GM12892 (cell line): Measurements from ENCODE around the gene NOSTRIN.
A peak's percentile ranks its signal among the peaks of the same experiment; 100 is the strongest.
"Not testable (repeated sequence)": the region's sequence is repeated elsewhere in the genome, so short reads cannot be mapped to it uniquely, and the experiment has no call there.

Experiments used
- DNase-seq: peaks from one replicate; pipeline ENCODE4 v3.0.0; 2011; ENCODE audit not compliant: insufficient read length
- FAIRE-seq: peaks from 2 replicates; lab custom pipeline; 2011; peaks lifted over from hg19 to GRCh38; lab: Jason Lieb, UNC
- POLR2A ChIP-seq: IDR thresholded peaks from 2 replicates; pipeline ENCODE4 v1.6.1; 2011; ENCODE audit warnings: low read depth, low read length, control low read depth
- POLR2AphosphoS5 ChIP-seq: IDR thresholded peaks from 2 replicates; pipeline ENCODE4 v1.6.1; 2011; ENCODE audit warnings: low read depth, low read length, control low read depth
- TAF1 ChIP-seq: IDR thresholded peaks from 2 replicates; pipeline ENCODE4 v1.6.1; 2011; ENCODE audit warnings: low read depth, mild to moderate bottlenecking, control low read depth, low read length, borderline replicate concordance

NOSTRIN gene

GRCh38 chr2:168874368-168875054 lies 72.1 kb downstream of the NOSTRIN start:
- TF ChIP-seq POLR2AphosphoS5 (no peak), TAF1 (no peak), POLR2A (no peak)
- FAIRE-seq (no peak), DNase-seq (no peak)

- not testable (repeated sequence) for FAIRE-seq, DNase-seq
Measured at GRCh38 chr2:168882163-168882562, 79.7 kb downstream of the NOSTRIN start.

- FAIRE-seq (no peak), DNase-seq (no peak)
- TF ChIP-seq TAF1 (no peak), POLR2A (no peak)
Measured at GRCh38 chr2:168884975-168885374, 82.5 kb downstream of the NOSTRIN start.

- FAIRE-seq (no peak), DNase-seq (no peak)
- no peak for TF ChIP-seq POLR2AphosphoS5
- TF ChIP-seq POLR2A = no peak
- no peak for TF ChIP-seq TAF1
Measured at GRCh38 chr2:168889635-168890005, 87.2 kb downstream of the NOSTRIN start.

- DNase-seq (peak; percentile 79), FAIRE-seq (peak; percentile 96)
- TF ChIP-seq POLR2A (peak; percentile 36; the same call in 1 of the 2 replicates), POLR2AphosphoS5 (0 out of 2 replicates have a peak, but pooled peaks have one; percentile 21), TAF1 (0 out of 2 replicates have a peak, but pooled peaks have one; percentile 35)
Measured at GRCh38 chr2:168890006-168890782, 87.8 kb downstream of the NOSTRIN start, which contains the start of gene SPC25. Gene SPC25, minus strand, starts transcription at chr2:168890430. Its CDS starts 911 bp downstream, at chr2:168889519.

- TF ChIP-seq POLR2AphosphoS5 (no peak), POLR2A (no peak), TAF1 (no peak)
- FAIRE-seq (no peak), DNase-seq (no peak)
Measured at GRCh38 chr2:168892327-168892726, 89.9 kb downstream of the NOSTRIN start.

GRCh38 chr2:168894101-168894500 lies 91.7 kb downstream of the NOSTRIN start:
- DNase-seq (no peak), FAIRE-seq (no peak)
- no peak for TF ChIP-seq POLR2A

- no peak for FAIRE-seq
- no peak for DNase-seq
- TF ChIP-seq TAF1 (no peak), POLR2A (no peak), POLR2AphosphoS5 (no peak)
Measured at GRCh38 chr2:168894720-168895119, 92.3 kb downstream of the NOSTRIN start.

GRCh38 chr2:168895771-168896170 lies 93.3 kb downstream of the NOSTRIN start:
- TF ChIP-seq POLR2A = no peak
- TF ChIP-seq POLR2AphosphoS5 = no peak
- no peak for TF ChIP-seq TAF1
- FAIRE-seq (no peak), DNase-seq (no peak)

GRCh38 chr2:168896783-168897182 lies 94.3 kb downstream of the NOSTRIN start:
- DNase-seq = no peak
- no peak for TF ChIP-seq POLR2A
- no peak for TF ChIP-seq TAF1
- TF ChIP-seq POLR2AphosphoS5 = no peak
- FAIRE-seq = no peak

- no peak for DNase-seq
- no peak for FAIRE-seq
- TF ChIP-seq POLR2AphosphoS5 (no peak), TAF1 (no peak), POLR2A (no peak)
Measured at GRCh38 chr2:168897449-168897848, 95.0 kb downstream of the NOSTRIN start.

GRCh38 chr2:168901003-168901402 lies 98.6 kb downstream of the NOSTRIN start, which contains the start of gene G6PC2:
Gene G6PC2, plus strand, starts transcription at chr2:168901291. Its CDS starts 41 bp downstream, at chr2:168901332.
- no peak for FAIRE-seq

More at GRCh38 chr2:168901003-168901402, 98.6 kb downstream of the NOSTRIN start, which contains the start of gene G6PC2:
- no peak for TF ChIP-seq POLR2A
- TF ChIP-seq TAF1 = no peak
- TF ChIP-seq POLR2AphosphoS5 = no peak
- no peak for DNase-seq
